ENCODE measurements around the gene ACOT11. TPM values are rescaled to one million over a fixed set of nuclear protein-coding genes. Genes with fewer than 3 reads are reported as not detected.

Gene ACOT11
- total RNA-seq, 1 experiment from 2014 or later, result 4.2 TPM

DNA sequence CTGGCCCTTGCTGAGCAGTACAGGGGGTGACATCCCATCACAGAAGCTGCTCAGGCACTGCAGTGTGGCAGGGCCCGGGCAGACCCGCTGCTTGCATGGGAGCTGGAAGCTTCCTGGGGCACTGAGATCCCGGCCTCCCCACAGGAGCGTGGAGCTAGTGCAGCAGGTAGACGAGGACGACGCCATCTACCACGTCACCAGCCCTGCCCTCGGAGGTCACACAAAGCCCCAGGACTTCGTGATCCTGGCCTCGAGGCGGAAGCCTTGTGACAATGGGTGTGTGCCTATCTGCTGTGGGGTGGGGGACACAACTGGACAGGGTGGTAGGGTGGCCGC is 58.9 kb downstream of the ACOT11 start (continued):
- TF ChIP-seq, protein P1, sequence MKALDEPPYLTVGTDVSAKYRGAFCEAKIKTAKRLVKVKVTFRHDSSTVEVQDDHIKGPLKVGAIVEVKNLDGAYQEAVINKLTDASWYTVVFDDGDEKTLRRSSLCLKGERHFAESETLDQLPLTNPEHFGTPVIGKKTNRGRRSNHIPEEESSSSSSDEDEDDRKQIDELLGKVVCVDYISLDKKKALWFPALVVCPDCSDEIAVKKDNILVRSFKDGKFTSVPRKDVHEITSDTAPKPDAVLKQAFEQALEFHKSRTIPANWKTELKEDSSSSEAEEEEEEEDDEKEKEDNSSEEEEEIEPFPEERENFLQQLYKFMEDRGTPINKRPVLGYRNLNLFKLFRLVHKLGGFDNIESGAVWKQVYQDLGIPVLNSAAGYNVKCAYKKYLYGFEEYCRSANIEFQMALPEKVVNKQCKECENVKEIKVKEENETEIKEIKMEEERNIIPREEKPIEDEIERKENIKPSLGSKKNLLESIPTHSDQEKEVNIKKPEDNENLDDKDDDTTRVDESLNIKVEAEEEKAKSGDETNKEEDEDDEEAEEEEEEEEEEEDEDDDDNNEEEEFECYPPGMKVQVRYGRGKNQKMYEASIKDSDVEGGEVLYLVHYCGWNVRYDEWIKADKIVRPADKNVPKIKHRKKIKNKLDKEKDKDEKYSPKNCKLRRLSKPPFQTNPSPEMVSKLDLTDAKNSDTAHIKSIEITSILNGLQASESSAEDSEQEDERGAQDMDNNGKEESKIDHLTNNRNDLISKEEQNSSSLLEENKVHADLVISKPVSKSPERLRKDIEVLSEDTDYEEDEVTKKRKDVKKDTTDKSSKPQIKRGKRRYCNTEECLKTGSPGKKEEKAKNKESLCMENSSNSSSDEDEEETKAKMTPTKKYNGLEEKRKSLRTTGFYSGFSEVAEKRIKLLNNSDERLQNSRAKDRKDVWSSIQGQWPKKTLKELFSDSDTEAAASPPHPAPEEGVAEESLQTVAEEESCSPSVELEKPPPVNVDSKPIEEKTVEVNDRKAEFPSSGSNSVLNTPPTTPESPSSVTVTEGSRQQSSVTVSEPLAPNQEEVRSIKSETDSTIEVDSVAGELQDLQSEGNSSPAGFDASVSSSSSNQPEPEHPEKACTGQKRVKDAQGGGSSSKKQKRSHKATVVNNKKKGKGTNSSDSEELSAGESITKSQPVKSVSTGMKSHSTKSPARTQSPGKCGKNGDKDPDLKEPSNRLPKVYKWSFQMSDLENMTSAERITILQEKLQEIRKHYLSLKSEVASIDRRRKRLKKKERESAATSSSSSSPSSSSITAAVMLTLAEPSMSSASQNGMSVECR (CRISPR knock-in tag; IDR thresholded peaks at IDR 0.05; ENCODE audit: borderline replicate concordance), result no peak
- TF ChIP-seq ZBTB21 (CRISPR knock-in tag; IDR thresholded peaks at IDR 0.05; ENCODE audit: borderline replicate concordance) (no peak), IRF1 (CRISPR knock-in tag; IDR thresholded peaks at IDR 0.05) (no peak), FOXJ3 (CRISPR knock-in tag; IDR thresholded peaks at IDR 0.05; ENCODE audit: borderline replicate concordance) (no peak), NR2C2 (CRISPR knock-in tag; IDR thresholded peaks at IDR 0.05) (no peak), RORB (CRISPR knock-in tag; IDR thresholded peaks at IDR 0.05) (no peak), SMAD4 (CRISPR knock-in tag; IDR thresholded peaks at IDR 0.05) (no peak), FOXP4 (CRISPR knock-in tag; IDR thresholded peaks at IDR 0.05) (no peak)

GRCh38 chr1:54607821-54608565 is 60.0 kb downstream of the ACOT11 start:
- H3K4me1 Mint-ChIP-seq, result peaks cover 16% of the 10 kb centered on the region
- TF ChIP-seq, protein P2, sequence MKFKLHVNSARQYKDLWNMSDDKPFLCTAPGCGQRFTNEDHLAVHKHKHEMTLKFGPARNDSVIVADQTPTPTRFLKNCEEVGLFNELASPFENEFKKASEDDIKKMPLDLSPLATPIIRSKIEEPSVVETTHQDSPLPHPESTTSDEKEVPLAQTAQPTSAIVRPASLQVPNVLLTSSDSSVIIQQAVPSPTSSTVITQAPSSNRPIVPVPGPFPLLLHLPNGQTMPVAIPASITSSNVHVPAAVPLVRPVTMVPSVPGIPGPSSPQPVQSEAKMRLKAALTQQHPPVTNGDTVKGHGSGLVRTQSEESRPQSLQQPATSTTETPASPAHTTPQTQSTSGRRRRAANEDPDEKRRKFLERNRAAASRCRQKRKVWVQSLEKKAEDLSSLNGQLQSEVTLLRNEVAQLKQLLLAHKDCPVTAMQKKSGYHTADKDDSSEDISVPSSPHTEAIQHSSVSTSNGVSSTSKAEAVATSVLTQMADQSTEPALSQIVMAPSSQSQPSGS (CRISPR knock-in tag; IDR thresholded peaks at IDR 0.05; ENCODE audit: borderline replicate concordance, low read depth), result no peak
- no peak for TF ChIP-seq ETV6 (CRISPR knock-in tag; IDR thresholded peaks at IDR 0.05)
- TF ChIP-seq, protein P3, sequence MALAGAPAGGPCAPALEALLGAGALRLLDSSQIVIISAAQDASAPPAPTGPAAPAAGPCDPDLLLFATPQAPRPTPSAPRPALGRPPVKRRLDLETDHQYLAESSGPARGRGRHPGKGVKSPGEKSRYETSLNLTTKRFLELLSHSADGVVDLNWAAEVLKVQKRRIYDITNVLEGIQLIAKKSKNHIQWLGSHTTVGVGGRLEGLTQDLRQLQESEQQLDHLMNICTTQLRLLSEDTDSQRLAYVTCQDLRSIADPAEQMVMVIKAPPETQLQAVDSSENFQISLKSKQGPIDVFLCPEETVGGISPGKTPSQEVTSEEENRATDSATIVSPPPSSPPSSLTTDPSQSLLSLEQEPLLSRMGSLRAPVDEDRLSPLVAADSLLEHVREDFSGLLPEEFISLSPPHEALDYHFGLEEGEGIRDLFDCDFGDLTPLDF (CRISPR knock-in tag; IDR thresholded peaks at IDR 0.05), result no peak
- no peak for TF ChIP-seq NFE2L1 (CRISPR knock-in tag; IDR thresholded peaks at IDR 0.05)
- no peak for TF ChIP-seq SMAD3 (CRISPR knock-in tag; IDR thresholded peaks at IDR 0.05; ENCODE audit: borderline replicate concordance)
- TF ChIP-seq ERG (CRISPR knock-in tag; IDR thresholded peaks at IDR 0.05), result no peak
- TF ChIP-seq ELF4 (CRISPR knock-in tag; IDR thresholded peaks at IDR 0.05; ENCODE audit: low read depth), result no peak
- TF ChIP-seq JAZF1 (CRISPR knock-in tag; IDR thresholded peaks at IDR 0.05), result no peak
- no peak for TF ChIP-seq AFF4 (CRISPR knock-in tag; IDR thresholded peaks at IDR 0.05; ENCODE audit: borderline replicate concordance)

More at GRCh38 chr1:54607821-54608565, 60.0 kb downstream of the ACOT11 start:
- Mint-ChIP-seq H3K27ac (peak overlapping the region; percentile 47; the same call in 1 of the 2 replicates), H3K9me3 (no peaks in the 10 kb centered on the region), H3K36me3 (no peaks in the 10 kb centered on the region), H3K4me3 (no peak overlapping the region), H3K27me3 (ENCODE audit: low read depth) (no peaks in the 10 kb centered on the region)
- ChIA-PET POLR2A (interaction anchor here (0.6 kb wide), 1 partner anchor 15 kb away, joined by 3 read pairs; no protein-coding TSS in a partner anchor), CTCF (interaction anchor here (1.2 kb wide), 1 partner anchor 193 kb away, joined by 3 read pairs; the partner anchor contains the start of gene TTC22)
- peak; percentile 25 for ATAC-seq
- peak; percentile 0 for DNase-seq (ENCODE audit: low spot score)
